Tibial artery (tissue), 4 donors: ENCODE results near the gene SPINK9.

Source experiments
- DNase-seq, 2 donors: peaks; one replicate each; pipeline ENCODE4 v3.0.0-alpha.2; 2019
- H3K27ac ChIP-seq, 2 donors: fragments of 200-600 bp; sonication (generic) in 1 of 2; 1 replicate in 1 of 2; 2 replicates in 1 of 2; pipeline ENCODE4 v1.5.1; 2018 to 2019; ENCODE audit warnings: mild to moderate bottlenecking in 1 of 2
- H3K27me3 ChIP-seq, 2 donors: fragments of 200-600 bp; sonication (generic) in 1 of 2; one replicate each; pipeline versions ENCODE4 v1.5.1 to v1.6.0; 2016 to 2019
- H3K36me3 ChIP-seq, 3 donors: fragments of 200-600 bp; sonication (generic) in 2 of 3; one replicate each; pipeline ENCODE4 v1.5.1; 2016 to 2019; ENCODE audit warnings: mild to moderate bottlenecking in 2 of 3
- H3K4me1 ChIP-seq, 4 donors: fragments of 200-600 bp; sonication (generic) in 2 of 4; 1 replicate in 3 of 4; 2 replicates in 1 of 4; pipeline ENCODE4 v1.5.1; 2016 to 2019
- H3K4me3 ChIP-seq, 2 donors: fragments of 200-600 bp; sonication (generic) in 1 of 2; 1 replicate in 1 of 2; 2 replicates in 1 of 2; pipeline ENCODE4 v1.5.1; 2018 to 2019; ENCODE audit warnings: mild to moderate bottlenecking in 2 of 2
- H3K9me3 ChIP-seq, 3 donors: fragments of 200-600 bp; sonication (generic) in 1 of 3; one replicate each; pipeline ENCODE4 v1.5.1; 2016 to 2019
- CTCF ChIP-seq, 2 experiments: fragments of 200-600 bp in 1 of 2; fragments of 450-650 bp in 1 of 2; IDR thresholded peaks; one replicate each; pipeline ENCODE4 v1.5.1; 2017 to 2019; ENCODE audit warnings: antibody characterized with exemption in 2 of 2, mild to moderate bottlenecking in 1 of 2, moderate library complexity in 1 of 2
- intact Hi-C: fragments of 100-400 bp; cut with DNase I; formaldehyde crosslinking; loops from one replicate; pipeline ENCODE4 v1.15.0; 2023; ENCODE audit warnings: low total_unique reads

Gene SPINK9

GRCh38 chr5:148382961-148383360 is 47.6 kb downstream of the SPINK9 start:
- peaks cover 0 to 27% (median 17%) of the 10 kb centered on the region in 4 donors for H3K4me1 ChIP-seq
- H3K36me3 ChIP-seq, result peaks cover 0 to 4% (median 0%) of the 10 kb centered on the region in 3 donors
- intact Hi-C loops, result no loop called here
- peak overlapping the region; percentile 84 to 93 for H3K27ac ChIP-seq
- TF ChIP-seq CTCF (IDR thresholded peaks at IDR 0.05), result no peak
- H3K27me3 ChIP-seq, result no peaks in the 10 kb centered on the region
- H3K4me3 ChIP-seq, result peak overlapping the region; percentile 66 to 93
- no peaks in the 10 kb centered on the region for H3K9me3 ChIP-seq
- DNase-seq, result no peak

- peak in 1 of 2 experiments; percentile 22 for TF ChIP-seq CTCF (IDR thresholded peaks at IDR 0.05)
- Histone ChIP-seq H3K27ac (peak within 1 kb of the TSS; percentile 84 to 93), H3K9me3 (no peaks in the 10 kb centered on the region), H3K27me3 (no peaks in the 10 kb centered on the region), H3K36me3 (peaks cover 0 to 4% (median 0%) of the 10 kb centered on the region in 3 donors), H3K4me1 (peaks cover 0 to 27% (median 17%) of the 10 kb centered on the region in 4 donors), H3K4me3 (peak within 1 kb of the TSS; percentile 66 to 93)
- intact Hi-C loops, result no loop called here
- peak; percentile 98 for DNase-seq
These were observed 48.4 kb downstream of the SPINK9 start, which contains the start of gene FBXO38 for GRCh38 chr5:148383564-148384379. TSS of gene FBXO38 (plus strand) at chr5:148383958. CDS start at chr5:148394777, 10,819 bp downstream.

- intact Hi-C loops, result no loop called here
- H3K4me3 ChIP-seq, result peak overlapping the region; percentile 66 to 93
- no peaks in the 10 kb centered on the region for H3K9me3 ChIP-seq
- H3K27me3 ChIP-seq, result no peaks in the 10 kb centered on the region
- no peak for TF ChIP-seq CTCF (IDR thresholded peaks at IDR 0.05)
- no peak for DNase-seq
- peaks cover 0 to 27% (median 17%) of the 10 kb centered on the region in 4 donors for H3K4me1 ChIP-seq
- peak overlapping the region; percentile 84 to 93 for H3K27ac ChIP-seq
- H3K36me3 ChIP-seq, result peaks cover 0 to 4% (median 0%) of the 10 kb centered on the region in 3 donors
These were observed 49.0 kb downstream of the SPINK9 start for GRCh38 chr5:148384380-148384737.

- Histone ChIP-seq H3K4me3 (no peak overlapping the region), H3K27ac (no peak overlapping the region), H3K4me1 (peaks cover 0 to 27% (median 17%) of the 10 kb centered on the region in 4 donors), H3K9me3 (no peaks in the 10 kb centered on the region), H3K27me3 (no peaks in the 10 kb centered on the region), H3K36me3 (peaks cover 0 to 4% (median 0%) of the 10 kb centered on the region in 3 donors)
- intact Hi-C loops, result no loop called here
- DNase-seq, result no peak
- TF ChIP-seq CTCF (IDR thresholded peaks at IDR 0.05), result no peak
These were observed 49.7 kb downstream of the SPINK9 start for GRCh38 chr5:148385094-148385493.

GRCh38 chr5:148386041-148386440 is 50.7 kb downstream of the SPINK9 start:
- no peaks in the 10 kb centered on the region for H3K27me3 ChIP-seq
- no peak overlapping the region for H3K27ac ChIP-seq
- peaks cover 0 to 4% (median 0%) of the 10 kb centered on the region in 3 donors for H3K36me3 ChIP-seq
- H3K9me3 ChIP-seq, result no peaks in the 10 kb centered on the region
- no peak for TF ChIP-seq CTCF (IDR thresholded peaks at IDR 0.05)
- no peak overlapping the region for H3K4me3 ChIP-seq
- peaks cover 0 to 31% (median 20%) of the 10 kb centered on the region in 4 donors for H3K4me1 ChIP-seq
- intact Hi-C loops, result no loop called here
- no peak for DNase-seq
